RPMI7951 (cell line): Measurements from ENCODE around the gene HK1. TPM values are rescaled to one million over a fixed set of nuclear protein-coding genes. Genes with fewer than 3 reads are reported as not detected.
"Not testable (repeated sequence)": the region's sequence is repeated elsewhere in the genome, so short reads cannot be mapped to it uniquely, and the experiment has no call there.

Experiments
- DNase-seq: peaks from one replicate; pipeline ENCODE4 v3.0.0-alpha.2; 2012; ENCODE audit warnings: low read depth
- total RNA-seq: library from RNA; depleted of rRNA; stranded (reverse); fragments of >200 nt; shearing (Covaris generic); gene quantifications from 2 replicates; pipeline ENCODE4 v1.2.3, GENCODE V29; 2014

Gene HK1
- total RNA-seq, 1 experiment from 2014 or later = 72.7 TPM

GRCh38 chr10:69308304-69308703 lies 30.0 kb downstream of the HK1 start:
- DNase-seq = not testable (repeated sequence)

- DNase-seq = no peak
Observed at GRCh38 chr10:69311309-69311708, 33.0 kb downstream of the HK1 start.

GRCh38 chr10:69312528-69312927 lies 34.2 kb downstream of the HK1 start:
- DNase-seq = no peak

GRCh38 chr10:69315100-69315542 lies 36.8 kb downstream of the HK1 start:
- DNase-seq = no peak

- no peak for DNase-seq
Observed at GRCh38 chr10:69315610-69316312, 37.5 kb downstream of the HK1 start.

- DNase-seq = peak; percentile 79
Observed at GRCh38 chr10:69316313-69317059, 38.2 kb downstream of the HK1 start.

- no peak for DNase-seq
Observed at GRCh38 chr10:69317175-69317604, 38.9 kb downstream of the HK1 start.

GRCh38 chr10:69317626-69318105 lies 39.4 kb downstream of the HK1 start:
- DNase-seq = no peak

- peak; percentile 87 for DNase-seq
Observed at GRCh38 chr10:69318106-69318866, 40.0 kb downstream of the HK1 start.

- DNase-seq = peak; percentile 74
Observed at GRCh38 chr10:69318867-69319727, 40.8 kb downstream of the HK1 start.

- no peak for DNase-seq
Observed at GRCh38 chr10:69319841-69320316, 41.6 kb downstream of the HK1 start.

- DNase-seq = no peak
Observed at GRCh38 chr10:69320521-69320920, 42.2 kb downstream of the HK1 start.

- no peak for DNase-seq
Observed at GRCh38 chr10:69321039-69321715, 42.9 kb downstream of the HK1 start.

- peak; percentile 71 for DNase-seq
Observed at GRCh38 chr10:69321865-69322264, 43.6 kb downstream of the HK1 start.

- DNase-seq = not testable (repeated sequence)
Observed at GRCh38 chr10:69322346-69322745, 44.0 kb downstream of the HK1 start.

GRCh38 chr10:69323622-69324021 lies 45.3 kb downstream of the HK1 start:
- DNase-seq = no peak

- no peak for DNase-seq
Observed at GRCh38 chr10:69324583-69324982, 46.3 kb downstream of the HK1 start.

GRCh38 chr10:69325637-69326523 lies 47.6 kb downstream of the HK1 start:
- DNase-seq = peak; percentile 69

GRCh38 chr10:69326692-69327091 lies 48.4 kb downstream of the HK1 start:
- DNase-seq = no peak
